ENCODE results near the gene DISP2.

- TF ChIP-seq CTCF (IDR thresholded peaks at IDR 0.05) (no peak), POLR2A (IDR thresholded peaks at IDR 0.05) (no peak)
Measured at GRCh38 chr15:40328176-40328575, 29.8 kb upstream of the DISP2 start.
